GM19397 (cell line): Measurements from ENCODE around the gene PI4K2A.

ENCODE experiments used
- ATAC-seq: cut with Tn5 transposase; IDR thresholded peaks from one replicate; pipeline ENCODE4 v1.9.1; 2021; ENCODE audit warnings: mild to moderate bottlenecking, moderate library complexity; ENCODE audit not compliant: unreplicated experiment

The PI4K2A gene

DNA sequence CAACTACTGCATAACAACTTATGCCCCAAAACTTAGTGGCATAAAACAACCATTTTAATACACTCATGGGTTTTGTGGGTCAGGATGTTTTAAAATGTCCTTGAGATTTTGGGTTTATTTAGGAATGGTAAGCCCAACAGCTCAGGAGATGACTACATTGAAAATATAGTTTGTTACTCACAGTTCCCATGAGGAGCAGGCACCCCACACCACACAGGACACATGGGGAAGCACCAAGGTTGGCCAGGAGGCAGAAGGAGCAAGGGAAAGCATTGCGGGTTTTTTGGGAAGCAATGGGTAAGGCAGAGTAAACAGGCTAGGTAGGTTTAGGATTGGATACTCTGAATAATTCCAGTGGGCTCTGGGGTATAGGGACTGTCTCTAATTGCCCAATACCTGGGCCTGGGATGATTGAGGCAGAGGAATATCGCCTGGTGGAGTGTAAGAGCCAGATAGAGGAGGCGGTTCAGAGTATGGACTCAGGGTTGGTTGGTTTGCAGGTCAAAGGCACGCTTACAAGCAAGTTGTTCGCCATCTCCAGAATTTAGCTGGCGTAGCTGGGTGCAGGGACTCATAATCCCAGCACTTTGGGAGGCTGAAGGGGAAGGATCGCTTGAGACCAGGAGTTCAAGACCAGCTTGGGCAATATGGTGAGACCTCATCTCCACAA, 63.1 kb downstream of the PI4K2A start:
- no peak for ATAC-seq

DNA sequence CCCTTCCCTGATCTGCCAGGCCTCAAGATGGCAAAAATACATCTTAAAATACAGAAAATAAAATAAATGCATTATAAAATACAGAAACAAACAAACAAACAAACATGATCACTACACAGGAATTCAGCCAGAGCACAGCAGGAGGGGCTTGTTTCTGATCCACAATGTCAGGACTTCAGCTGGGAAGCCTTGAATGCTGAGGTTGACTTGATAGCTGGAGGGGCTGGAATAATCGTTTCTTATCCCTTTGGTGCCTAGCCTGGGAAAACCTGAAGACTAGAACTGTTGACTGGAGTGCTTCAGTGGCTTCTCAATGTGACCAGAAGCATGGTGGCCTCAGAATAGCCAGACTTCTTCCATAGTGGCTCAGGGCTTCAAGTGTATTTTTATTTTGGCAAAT, 63.9 kb downstream of the PI4K2A start:
- ATAC-seq: no peak

DNA sequence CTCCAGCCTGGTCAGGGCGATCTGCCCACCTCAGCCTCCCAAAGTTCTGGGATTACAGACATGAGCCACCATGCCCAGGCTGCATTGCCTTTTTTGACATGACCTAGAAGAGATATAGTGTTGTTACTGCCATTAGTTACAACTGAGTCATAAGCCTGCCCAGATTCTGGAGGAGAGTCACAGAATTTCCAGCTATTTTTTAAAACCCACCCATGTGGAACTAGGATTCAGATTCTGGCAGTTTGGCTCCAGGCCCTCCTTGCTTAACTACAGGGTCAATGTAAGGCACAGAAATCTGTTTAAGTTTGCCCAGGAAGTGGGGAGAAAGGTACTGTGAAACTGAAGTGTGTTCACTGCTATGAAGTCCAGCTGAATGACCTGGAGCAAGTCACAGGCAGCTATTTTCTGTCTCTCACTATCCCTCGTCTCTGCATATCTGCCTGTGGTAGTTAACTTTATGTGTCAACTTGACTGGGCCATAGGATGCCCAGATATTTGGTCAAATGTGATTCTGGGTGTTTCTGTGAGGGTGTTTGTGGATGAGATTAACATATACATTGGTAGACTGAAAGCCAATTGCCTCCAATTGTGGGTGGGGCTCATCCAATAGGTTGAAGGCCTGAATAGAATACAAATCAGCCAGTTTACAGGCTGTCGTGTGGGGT, 64.7 kb downstream of the PI4K2A start:
- no peak for ATAC-seq

DNA sequence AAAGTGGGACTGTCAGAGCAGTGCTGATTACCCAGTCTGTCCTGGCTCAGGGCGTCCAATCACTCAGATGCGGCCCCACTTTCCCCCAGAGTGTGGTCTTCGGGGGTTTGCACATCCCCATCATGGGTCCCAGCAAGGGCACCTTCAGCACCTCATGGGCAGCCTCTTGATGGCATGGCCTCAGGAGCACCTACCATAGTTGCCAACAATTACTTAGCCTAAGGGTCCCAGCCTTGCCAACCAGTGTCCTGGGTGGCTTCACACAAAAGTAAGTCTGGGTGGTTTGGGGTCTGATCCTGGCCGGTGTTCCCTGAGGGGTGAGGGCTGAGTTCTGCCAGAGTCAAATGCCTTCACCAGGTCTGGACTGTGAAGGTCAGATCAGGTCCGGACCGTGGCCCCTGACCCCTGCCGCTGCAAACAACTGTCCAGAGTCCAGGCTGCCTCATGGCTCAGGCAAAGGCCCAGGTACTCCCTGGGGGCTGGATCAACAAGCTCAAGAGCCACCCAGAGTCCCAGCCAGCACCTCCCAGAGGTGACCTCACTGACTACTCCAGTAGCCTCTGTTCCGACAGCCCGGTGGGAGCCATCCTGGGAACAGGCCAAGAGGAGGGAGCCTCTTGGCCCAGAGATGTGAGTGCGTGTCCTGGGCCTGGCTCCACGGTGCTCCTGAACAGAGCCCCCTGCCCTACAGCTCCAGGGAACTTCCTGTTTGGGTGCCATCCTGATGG, 66.8 kb downstream of the PI4K2A start:
- no peak for ATAC-seq

DNA sequence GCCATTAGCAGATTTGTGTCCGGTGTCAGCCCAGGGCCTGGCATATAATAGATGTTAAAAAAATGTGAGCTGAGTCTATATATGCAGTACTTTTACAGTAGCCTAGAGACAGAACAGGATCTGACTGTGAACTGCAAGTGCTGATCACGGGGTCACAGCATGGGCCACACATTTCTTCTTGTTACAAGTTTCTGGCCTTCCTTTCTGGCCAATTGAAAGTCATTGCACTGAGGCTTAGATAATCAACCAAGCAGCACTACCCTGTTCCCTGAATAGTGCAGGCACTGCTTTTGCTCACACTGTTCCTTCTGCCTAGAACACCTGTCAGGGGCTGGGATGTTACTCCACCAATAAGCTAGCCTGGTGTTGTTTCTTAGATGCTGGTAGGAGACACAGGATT, 67.7 kb downstream of the PI4K2A start:
- ATAC-seq: no peak

DNA sequence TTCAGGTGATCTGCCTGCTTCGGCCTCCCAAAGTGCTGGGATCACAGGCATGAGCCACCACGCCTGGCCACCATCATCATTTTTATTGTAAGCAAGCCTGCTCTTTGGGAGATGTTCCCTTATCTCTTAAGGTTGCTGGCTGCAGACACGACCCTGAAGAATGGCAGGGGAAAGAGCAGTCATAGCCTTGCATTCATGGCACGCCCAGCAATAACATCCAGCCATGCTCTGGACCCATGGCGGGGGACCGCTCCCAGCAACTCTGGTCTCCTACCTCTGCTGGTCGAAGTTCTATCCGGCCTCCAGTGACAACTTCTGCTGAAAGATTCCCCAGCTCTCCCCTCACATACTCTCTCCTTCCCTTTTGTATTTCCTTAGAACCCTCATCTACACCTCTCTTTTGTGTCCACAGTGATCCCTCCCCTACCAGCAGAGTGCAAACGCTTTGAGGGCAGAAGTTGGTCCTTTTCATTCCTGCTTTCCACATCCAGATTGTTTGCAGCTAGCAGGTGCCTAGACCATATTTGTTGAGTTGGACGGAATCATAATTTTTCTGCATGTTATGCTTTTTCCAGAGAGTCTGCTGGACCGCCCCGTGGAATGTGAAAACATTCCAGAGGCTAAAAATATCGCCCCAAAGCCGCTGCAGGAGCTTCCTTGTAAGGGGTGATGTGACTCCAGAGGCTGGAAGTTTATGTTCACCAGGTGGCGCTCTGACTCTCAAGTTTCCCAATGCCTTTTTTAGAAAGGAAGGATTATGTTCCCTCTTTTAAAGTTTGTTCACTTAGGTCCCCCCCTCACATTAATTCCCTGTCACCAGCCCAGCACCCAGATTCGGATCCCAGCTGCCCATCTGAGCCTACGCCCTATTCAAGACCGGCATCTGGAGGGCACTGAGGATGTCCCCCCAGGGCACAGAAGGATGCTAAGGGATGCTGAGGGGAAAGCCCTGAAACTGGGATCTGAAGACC, 68.8 kb downstream of the PI4K2A start:
- ATAC-seq: no peak

DNA sequence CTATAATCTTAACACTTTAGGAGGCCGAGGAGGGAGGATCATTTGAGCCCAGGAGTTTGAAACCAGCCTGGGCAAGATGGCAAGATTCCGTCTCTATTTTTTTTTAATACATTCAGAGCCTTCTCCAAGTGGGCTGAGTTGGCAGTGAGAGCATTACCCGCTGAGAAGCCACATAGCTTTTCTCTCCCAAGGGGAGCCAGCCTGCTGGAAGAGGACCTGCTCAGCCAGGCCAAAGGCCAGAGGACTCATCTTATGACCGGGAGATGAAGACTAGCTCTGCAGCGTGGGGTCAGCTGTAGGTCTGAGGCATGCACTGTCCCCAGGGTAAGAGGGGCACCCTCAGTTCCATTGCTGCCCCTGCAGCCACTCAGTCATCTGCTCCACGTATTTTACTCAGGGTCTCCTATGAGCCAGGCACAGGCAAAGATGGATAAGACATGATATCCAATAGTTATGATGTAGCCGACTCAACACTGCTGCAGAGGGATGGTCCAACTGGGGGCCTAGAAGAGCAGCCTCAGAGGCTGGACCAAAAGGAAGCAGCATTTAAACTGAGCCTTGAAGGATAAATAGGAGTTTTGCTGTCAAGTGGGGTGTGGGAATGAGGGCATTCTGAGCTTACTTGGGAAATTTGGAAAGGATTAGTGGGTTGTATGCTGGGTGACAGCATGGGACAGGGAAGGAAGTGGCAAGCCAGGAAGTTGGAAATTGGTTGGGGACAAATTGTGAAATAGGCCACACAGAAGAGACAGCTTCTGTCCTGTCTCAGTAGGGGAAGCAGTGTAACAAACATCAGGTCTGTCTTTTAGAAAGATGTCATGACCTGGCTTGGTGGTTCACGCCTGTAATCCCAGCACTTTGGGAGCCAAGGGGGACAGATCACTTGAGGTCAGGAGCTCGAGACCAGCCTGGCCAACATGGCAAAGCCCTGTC, 71.4 kb downstream of the PI4K2A start:
- ATAC-seq: no peak

DNA sequence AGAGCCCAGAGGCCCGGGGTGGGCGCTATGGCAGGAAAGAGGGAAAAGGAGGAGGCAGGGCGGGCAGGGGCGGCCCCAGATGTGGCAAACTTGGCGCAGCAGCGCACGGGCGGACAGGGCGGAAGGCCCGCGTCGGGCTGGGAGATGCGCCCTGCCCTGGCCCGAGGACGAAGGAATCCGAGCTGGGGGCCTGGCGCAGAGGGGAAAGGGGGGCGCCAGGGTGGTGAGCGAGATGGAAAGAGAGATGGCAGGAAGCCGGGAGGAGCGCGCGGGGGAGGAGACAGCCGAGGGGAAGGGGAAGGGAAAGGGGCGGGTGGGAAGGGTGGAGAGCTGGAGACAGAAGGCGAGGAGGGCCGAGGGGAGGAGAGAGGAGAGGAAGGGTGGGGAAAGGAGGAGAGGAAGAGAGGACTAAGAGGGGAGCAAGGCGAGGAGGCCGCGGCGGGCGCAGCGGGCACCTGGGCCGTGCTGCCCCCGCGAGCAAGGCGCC, 72.9 kb downstream of the PI4K2A start, which contains the start of gene MARVELD1:
MARVELD1 (plus strand) TSS at position 392 of the 487 bp plus-strand sequence. CDS start 147 bp downstream, outside the sequence.
- no peak for ATAC-seq

DNA sequence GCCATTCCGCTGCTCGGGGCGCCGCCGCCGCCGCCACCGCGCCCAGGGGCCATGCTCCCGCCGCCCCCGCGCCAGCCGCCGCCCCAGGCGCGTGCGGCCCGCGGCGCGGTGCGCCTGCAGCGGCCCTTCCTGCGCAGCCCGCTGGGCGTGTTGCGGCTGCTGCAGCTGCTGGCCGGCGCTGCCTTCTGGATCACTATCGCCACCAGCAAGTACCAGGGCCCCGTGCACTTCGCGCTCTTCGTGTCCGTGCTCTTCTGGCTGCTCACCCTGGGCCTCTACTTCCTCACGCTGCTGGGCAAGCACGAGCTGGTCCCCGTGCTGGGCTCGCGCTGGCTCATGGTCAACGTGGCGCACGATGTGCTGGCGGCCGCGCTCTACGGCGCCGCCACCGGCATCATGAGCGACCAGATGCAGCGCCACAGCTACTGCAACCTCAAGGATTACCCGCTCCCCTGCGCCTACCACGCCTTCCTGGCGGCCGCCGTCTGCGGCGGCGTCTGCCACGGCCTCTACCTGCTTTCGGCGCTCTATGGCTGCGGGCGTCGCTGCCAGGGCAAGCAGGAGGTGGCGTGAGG, 73.4 kb downstream of the PI4K2A start:
- ATAC-seq: no peak

DNA sequence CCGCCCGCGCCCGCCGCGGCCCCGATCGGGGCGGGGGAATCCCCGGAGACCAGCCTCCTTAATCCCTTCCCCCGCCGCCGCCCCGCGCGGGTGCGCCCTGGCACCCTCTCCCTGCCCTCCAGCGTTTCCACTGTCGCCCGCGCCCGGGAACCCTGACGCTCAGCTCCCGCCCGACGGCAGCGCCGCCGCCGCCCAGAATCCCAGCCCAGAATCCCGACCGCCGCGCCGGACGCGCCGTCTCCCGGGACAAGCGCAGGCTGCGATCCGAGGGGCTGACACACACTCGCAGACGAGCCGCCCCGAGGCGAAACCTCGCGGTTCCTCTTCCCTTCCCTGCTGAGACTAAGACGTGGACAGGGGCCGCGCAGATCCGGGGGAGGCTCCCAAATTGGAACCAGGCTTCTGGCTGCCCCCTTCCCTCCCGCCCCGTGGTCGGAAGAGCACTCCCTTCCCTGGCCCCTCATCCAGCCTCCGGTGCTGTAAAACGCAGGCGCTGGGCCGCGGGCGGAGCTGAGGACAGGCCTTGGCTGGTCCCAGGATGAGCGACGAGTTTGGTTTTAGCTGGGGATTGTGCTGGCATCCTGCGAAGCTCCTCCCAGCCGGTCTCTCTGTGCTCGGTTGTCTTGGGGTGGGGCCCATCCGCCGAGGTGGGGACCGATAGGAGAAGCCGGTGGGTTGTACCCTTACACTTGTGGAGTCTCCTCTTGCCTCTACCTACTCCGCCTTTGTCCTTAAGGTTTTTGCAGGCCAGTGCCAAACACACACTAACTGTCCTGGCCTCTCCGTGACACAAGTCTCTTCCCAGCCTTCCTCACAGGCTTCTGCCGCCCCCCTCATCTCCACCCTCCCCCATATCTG, 74.2 kb downstream of the PI4K2A start:
- ATAC-seq: no peak

DNA sequence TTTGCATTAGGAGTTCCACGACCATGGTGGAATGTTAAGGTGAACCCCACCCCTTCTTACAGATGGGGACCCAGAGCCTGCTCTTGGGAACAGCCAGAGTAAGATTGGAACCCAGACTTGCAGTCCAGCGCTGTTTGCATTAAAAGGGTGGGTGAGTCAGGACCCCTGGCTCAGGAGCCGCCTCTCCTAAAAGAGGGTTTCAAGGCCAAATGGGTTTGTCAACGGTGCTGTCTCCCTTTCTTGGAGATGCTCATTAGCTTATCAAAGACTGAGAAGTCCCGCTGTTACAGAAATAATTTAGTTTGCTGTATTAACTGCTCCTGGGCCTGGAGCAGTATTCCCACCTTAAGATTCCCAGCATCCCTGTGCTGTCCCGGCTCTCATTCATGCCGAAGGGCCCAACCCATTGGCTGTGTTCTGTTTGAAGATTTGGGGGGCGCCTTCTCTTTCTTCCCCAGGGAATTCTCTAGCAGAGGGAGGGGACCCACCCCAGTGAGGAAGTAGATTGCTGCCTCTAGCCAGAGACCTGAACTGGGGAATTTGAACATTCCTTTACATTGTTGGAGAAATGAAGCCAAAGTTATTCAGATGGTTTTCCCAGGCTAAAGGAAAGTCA, 74.9 kb downstream of the PI4K2A start:
- ATAC-seq: no peak

DNA sequence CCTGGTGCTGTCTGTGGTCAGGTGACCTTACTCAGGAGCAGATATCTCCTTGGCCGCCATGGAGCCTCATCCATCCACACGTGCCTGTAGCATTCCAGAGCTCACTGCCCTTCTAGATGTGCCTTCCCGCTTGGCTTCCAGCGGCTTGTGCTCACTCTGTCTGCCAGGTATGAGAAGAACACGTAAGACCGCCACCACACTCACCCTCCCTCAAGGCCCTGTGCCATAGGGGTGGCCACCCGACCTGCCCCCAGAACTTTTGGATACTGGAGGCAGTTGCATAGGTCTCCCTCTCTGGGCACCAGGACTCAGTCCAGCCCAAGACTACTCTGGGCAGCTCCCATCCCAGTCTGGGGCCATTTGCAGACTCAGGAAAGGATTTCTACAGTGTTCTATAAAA, 77.2 kb downstream of the PI4K2A start:
- no peak for ATAC-seq

DNA sequence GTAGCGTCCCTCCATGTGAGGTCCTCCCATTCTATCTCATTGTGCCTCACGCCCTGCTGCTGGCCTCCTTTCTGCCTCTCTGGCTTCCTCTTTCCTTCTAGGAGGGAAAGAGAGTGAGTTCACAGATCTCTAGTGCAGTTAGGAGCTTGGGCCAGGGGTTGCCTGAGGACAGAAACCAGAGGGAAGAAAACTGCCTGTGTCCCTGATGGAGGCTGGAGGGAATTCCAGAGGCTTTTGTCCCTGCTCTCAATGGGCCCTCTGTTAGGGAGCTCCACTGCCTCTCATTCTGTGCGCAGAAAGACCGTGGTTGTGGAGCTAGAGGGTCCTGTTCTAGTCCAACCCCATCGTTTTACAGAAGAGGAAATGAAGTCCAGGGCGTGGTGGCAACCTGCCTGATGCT, 77.7 kb downstream of the PI4K2A start:
- ATAC-seq: no peak

DNA sequence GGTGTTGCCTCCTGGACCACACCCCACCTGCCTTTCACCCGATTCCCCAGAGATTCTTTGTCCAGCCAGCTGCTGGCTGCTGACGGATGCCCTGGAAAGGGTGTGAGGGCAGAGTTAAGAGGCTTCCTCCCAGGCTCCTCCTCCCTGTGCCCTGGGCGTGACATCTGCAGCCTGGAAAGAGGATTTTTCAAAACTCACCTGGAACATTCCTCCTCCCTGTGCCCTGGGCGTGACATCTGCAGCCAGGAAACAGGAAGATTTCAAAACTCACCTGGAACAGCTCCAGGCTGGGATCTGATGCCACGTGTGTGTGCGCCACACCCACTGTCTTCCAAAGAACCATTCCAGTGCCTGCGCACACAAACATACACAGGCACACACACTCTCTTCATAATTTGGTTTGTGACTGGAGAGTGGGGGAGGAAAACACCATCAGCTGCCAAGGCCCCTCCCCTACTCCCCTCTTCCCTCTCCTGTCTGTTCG, 78.2 kb downstream of the PI4K2A start:
- ATAC-seq: no peak

DNA sequence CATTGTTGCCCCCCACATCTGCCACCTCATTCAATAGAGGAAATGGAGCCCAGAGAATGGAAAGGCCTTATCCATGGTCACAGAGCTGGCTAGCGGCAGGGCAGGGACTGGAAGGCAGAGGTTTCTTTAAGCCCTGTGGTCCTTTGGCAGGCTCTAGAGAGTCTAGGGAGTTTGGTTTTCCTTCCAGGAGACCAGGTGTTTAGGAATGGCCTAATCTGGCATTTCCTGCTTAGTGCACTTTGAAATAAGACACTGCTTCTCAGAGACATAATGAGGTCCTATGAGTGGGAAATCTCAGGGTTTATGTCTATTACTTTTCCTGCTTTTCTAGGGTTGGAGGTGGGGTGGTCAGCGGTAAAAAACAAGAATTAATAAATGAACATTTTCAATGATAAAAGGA, 79.1 kb downstream of the PI4K2A start:
- ATAC-seq: no peak

DNA sequence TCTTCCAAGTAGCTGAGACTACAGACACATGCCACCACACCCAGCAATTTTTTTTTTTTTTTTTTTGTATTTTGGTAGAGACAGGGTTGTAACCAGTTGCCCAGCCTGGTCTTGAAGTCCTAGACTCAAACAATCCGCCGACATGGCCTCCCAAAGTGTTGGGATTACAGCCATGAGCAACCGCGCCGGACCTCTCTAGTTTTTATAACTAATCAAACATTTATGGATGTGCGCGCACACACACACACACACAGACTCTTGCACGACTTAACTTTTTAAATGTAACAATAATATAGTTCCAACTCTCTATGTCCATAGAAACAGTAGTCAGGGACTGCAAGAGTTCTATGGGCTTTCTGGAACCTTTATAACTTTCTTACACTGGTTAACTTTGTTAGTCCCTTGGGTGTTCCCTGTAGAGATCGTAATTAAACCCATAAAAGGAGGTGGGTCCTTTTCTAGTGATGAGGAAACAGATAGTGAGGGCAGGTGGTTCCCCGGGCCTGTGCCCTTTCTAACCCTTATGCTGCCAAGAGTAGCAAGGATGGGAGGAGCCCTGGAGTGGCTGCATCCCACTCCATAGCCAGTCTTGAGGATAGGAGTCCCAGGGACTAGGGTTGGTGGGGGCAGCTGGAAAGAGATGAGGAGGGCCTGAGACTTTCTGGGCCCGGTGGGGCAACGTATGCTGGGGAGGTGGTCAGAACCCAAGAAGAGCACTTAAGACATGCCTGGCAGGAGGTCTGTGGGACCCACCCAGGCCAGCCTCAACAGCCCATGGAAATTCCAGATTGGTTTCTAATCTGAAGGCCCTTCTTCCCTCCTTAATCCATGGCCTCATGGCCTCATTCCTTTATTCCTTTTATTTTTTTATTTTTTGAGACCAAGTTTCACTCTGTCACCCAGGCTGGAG, 81.7 kb downstream of the PI4K2A start:
- ATAC-seq: no peak

DNA sequence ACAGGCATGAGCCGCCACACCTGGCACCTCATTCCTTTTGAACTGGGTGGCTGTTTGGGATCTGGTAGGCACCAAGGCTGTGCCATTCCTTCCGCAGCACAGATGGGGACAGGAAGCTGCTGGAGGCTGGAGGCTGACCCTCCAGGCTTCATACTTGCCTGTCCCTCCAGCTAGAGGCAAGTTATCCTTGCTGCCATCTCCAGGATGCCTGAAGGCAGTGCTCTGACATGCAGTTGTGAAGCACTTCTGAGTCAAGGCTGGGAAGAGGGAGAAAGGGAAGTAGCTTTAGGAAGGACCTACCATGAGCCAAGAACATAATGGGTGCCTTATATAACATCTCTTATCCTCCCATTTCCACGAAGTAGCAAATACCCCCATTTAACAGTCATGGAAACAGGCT, 82.5 kb downstream of the PI4K2A start:
- no peak for ATAC-seq
